GM06990 (cell line): ENCODE results near the gene LY86.

Experiments used
- DNase-seq: peaks from one replicate; pipeline ENCODE4 v3.0.0-alpha.2; 2011; ENCODE audit not compliant: insufficient read length; ENCODE audit errors: extremely low read depth
- H3K27me3 ChIP-seq: replicated peaks from 2 replicates; pipeline ENCODE4 v1.6.0; 2011; ENCODE audit warnings: low read length; ENCODE audit not compliant: control insufficient read depth, insufficient read depth
- H3K36me3 ChIP-seq: 2 replicates; pipeline ENCODE4 v1.5.1; 2011; ENCODE audit warnings: low read length; ENCODE audit not compliant: control insufficient read depth, insufficient read depth
- H3K4me3 ChIP-seq: replicated peaks from 2 replicates; pipeline ENCODE4 v1.5.1; 2011; ENCODE audit warnings: low read depth, mild to moderate bottlenecking, control low read depth, low read length
- CTCF ChIP-seq: IDR thresholded peaks from 2 replicates; pipeline ENCODE4 v1.5.1; 2011; ENCODE audit warnings: low read length, control low read depth, mild to moderate bottlenecking, inconsistent platforms; ENCODE audit not compliant: insufficient read depth, poor library complexity, severe bottlenecking

The LY86 gene

GRCh38 chr6:6546318-6547109 lies 42.0 kb upstream of the LY86 start:
- DNase-seq = peak; percentile 76
- Histone ChIP-seq H3K4me3 (peak overlapping the region; percentile 54), H3K36me3 (no peaks in the 10 kb centered on the region), H3K27me3 (no peaks in the 10 kb centered on the region)
- no peak for TF ChIP-seq CTCF

GRCh38 chr6:6547110-6547879 lies 41.2 kb upstream of the LY86 start:
- DNase-seq = no peak
- no peaks in the 10 kb centered on the region for H3K36me3 ChIP-seq
- peak overlapping the region; percentile 54 for H3K4me3 ChIP-seq
- peak; percentile 79 for TF ChIP-seq CTCF
- H3K27me3 ChIP-seq = no peaks in the 10 kb centered on the region

- no peaks in the 10 kb centered on the region for H3K27me3 ChIP-seq
- no peak for TF ChIP-seq CTCF
- DNase-seq = no peak
- no peak overlapping the region for H3K4me3 ChIP-seq
- H3K36me3 ChIP-seq = no peaks in the 10 kb centered on the region
These were observed 32.3 kb upstream of the LY86 start for GRCh38 chr6:6556161-6556737.

GRCh38 chr6:6556738-6557503 lies 31.6 kb upstream of the LY86 start:
- TF ChIP-seq CTCF = peak; percentile 91
- Histone ChIP-seq H3K36me3 (no peaks in the 10 kb centered on the region), H3K27me3 (no peaks in the 10 kb centered on the region), H3K4me3 (no peak overlapping the region)
- DNase-seq = no peak

- Histone ChIP-seq H3K27me3 (no peaks in the 10 kb centered on the region), H3K4me3 (no peak overlapping the region), H3K36me3 (no peaks in the 10 kb centered on the region)
- no peak for DNase-seq
- TF ChIP-seq CTCF = no peak
These were observed 31.0 kb upstream of the LY86 start for GRCh38 chr6:6557504-6557839.
